Neural progenitor cell (in vitro differentiated cells): ENCODE results near the gene LYPD6B. TPM values are rescaled to one million over a fixed set of nuclear protein-coding genes. Genes with fewer than 3 reads are reported as not detected.

Source experiments
- DNase-seq: peaks from one replicate; pipeline ENCODE4 v3.0.0-alpha.2; 2016; ENCODE audit warnings: low spot score
- H2AFZ ChIP-seq: fragments of 200-600 bp; sonication (generic); replicated peaks from 2 replicates; pipeline ENCODE4 v1.6.1; 2016; ENCODE audit warnings: antibody characterized with exemption
- H3F3A ChIP-seq: fragments of 200-600 bp; sonication (generic); 2 replicates; pipeline ENCODE4 v1.6.1; 2016; ENCODE audit warnings: antibody characterized with exemption, low read depth
- H3K27ac ChIP-seq: fragments of 200-600 bp; sonication (generic); 2 replicates; pipeline ENCODE4 v1.5.1; 2016; ENCODE audit warnings: mild to moderate bottlenecking
- H3K27me3 ChIP-seq: fragments of 200-600 bp; sonication (generic); 2 replicates; pipeline ENCODE4 v1.6.1; 2016; ENCODE audit warnings: mild to moderate bottlenecking, moderate library complexity
- H3K36me3 ChIP-seq: fragments of 200-600 bp; sonication (generic); 2 replicates; pipeline ENCODE4 v1.5.1; 2016
- H3K4me1 ChIP-seq: fragments of 200-600 bp; sonication (generic); 2 replicates; pipeline ENCODE4 v1.6.1; 2016; ENCODE audit warnings: mixed run types
- H3K4me2 ChIP-seq: fragments of 200-600 bp; sonication (generic); 2 replicates; pipeline ENCODE4 v1.6.1; 2016
- H3K4me3 ChIP-seq: fragments of 200-600 bp; sonication (generic); 2 replicates; pipeline ENCODE4 v1.5.1; 2016
- H3K79me2 ChIP-seq: fragments of 200-600 bp; sonication (generic); 2 replicates; pipeline ENCODE4 v1.6.1; 2016; ENCODE audit warnings: low read depth
- H3K9ac ChIP-seq: fragments of 200-600 bp; sonication (generic); 2 replicates; pipeline ENCODE4 v1.6.1; 2016
- H3K9me3 ChIP-seq: fragments of 200-600 bp; sonication (generic); 2 replicates; pipeline ENCODE4 v1.5.1; 2016; ENCODE audit warnings: low read depth
- H4K20me1 ChIP-seq: fragments of 200-600 bp; sonication (generic); 2 replicates; pipeline ENCODE4 v1.6.1; 2016; ENCODE audit warnings: low read depth
- H3K27ac Mint-ChIP-seq: 3 replicates; pipeline ENCODE4 v1.8.0; 2021; ENCODE audit warnings: mixed read lengths
- H3K27me3 Mint-ChIP-seq: 2 replicates; pipeline ENCODE4 v1.8.0; 2022; ENCODE audit warnings: low read depth, mild to moderate bottlenecking, inconsistent platforms, moderate library complexity, mixed read lengths; ENCODE audit not compliant: insufficient read depth
- H3K36me3 Mint-ChIP-seq: 3 replicates; pipeline ENCODE4 v1.8.0; 2021; ENCODE audit warnings: mixed read lengths
- H3K4me1 Mint-ChIP-seq: 3 replicates; pipeline ENCODE4 v1.8.0; 2021; ENCODE audit warnings: mixed read lengths
- H3K4me3 Mint-ChIP-seq: 3 replicates; pipeline ENCODE4 v1.8.0; 2021; ENCODE audit warnings: mild to moderate bottlenecking, moderate library complexity, mixed read lengths
- H3K9me3 Mint-ChIP-seq: 3 replicates; pipeline ENCODE4 v1.8.0; 2020; ENCODE audit warnings: mixed read lengths
- CTCF ChIP-seq: fragments of 200-600 bp; sonication (generic); IDR thresholded peaks from 2 replicates; pipeline ENCODE4 v1.5.1; 2017; ENCODE audit warnings: antibody characterized with exemption, mild to moderate bottlenecking
- EZH2 ChIP-seq: fragments of 200-600 bp; sonication (generic); IDR thresholded peaks from 2 replicates; pipeline ENCODE4 v1.6.1; 2017; ENCODE audit warnings: antibody characterized with exemption, mild to moderate bottlenecking, moderate library complexity
- EZH2phosphoT487 ChIP-seq: fragments of 200-600 bp; sonication (generic); IDR thresholded peaks from 2 replicates; pipeline ENCODE4 v1.6.1; 2017; ENCODE audit warnings: antibody characterized with exemption
- total RNA-seq: library from RNA; depleted of rRNA; stranded (reverse); fragments of >200 nt; gene quantifications from 2 replicates; pipeline ENCODE4 v1.2.3, GENCODE V29; 2015; ENCODE audit warnings: low replicate concordance

Gene LYPD6B
- total RNA-seq, 1 donor from 2014 or later: not detected

- Histone ChIP-seq H3K36me3 (no peaks in the 10 kb centered on the region), H3K27me3 (peaks cover 55% of the 10 kb centered on the region), H4K20me1 (no peaks in the 10 kb centered on the region), H3K9ac (no peak overlapping the region), H2AFZ (no peak overlapping the region), H3K9me3 (no peaks in the 10 kb centered on the region), H3K79me2 (no peaks in the 10 kb centered on the region), H3K27ac (no peak overlapping the region), H3K4me1 (peaks cover 9% of the 10 kb centered on the region), H3K4me3 (no peak overlapping the region), H3K4me2 (no peak overlapping the region), H3F3A (peaks cover 13% of the 10 kb centered on the region)
- no peaks in the 10 kb centered on the region for H3K9me3 Mint-ChIP-seq
- H3K27ac Mint-ChIP-seq: no peak overlapping the region
- no peak overlapping the region for H3K4me3 Mint-ChIP-seq
- DNase-seq: no peak
- peaks cover 2% of the 10 kb centered on the region for H3K4me1 Mint-ChIP-seq
- no peaks in the 10 kb centered on the region for H3K27me3 Mint-ChIP-seq
- TF ChIP-seq EZH2phosphoT487 (no peak), EZH2 (no peak), CTCF (no peak)
- H3K36me3 Mint-ChIP-seq: no peaks in the 10 kb centered on the region
These were observed 90.9 kb downstream of the LYPD6B start for GRCh38 chr2:149129433-149129832.

- H3K27ac Mint-ChIP-seq: no peak overlapping the region
- TF ChIP-seq EZH2phosphoT487: no peak
- TF ChIP-seq CTCF: no peak
- no peaks in the 10 kb centered on the region for H3K4me1 Mint-ChIP-seq
- H3K9me3 ChIP-seq: no peaks in the 10 kb centered on the region
- H3K27me3 Mint-ChIP-seq: no peaks in the 10 kb centered on the region
- no peak overlapping the region for H3K4me3 Mint-ChIP-seq
- H3K9ac ChIP-seq: no peak overlapping the region
- H3K4me3 ChIP-seq: no peak overlapping the region
- no peaks in the 10 kb centered on the region for H3K36me3 Mint-ChIP-seq
- H2AFZ ChIP-seq: no peak overlapping the region
- no peaks in the 10 kb centered on the region for H3K4me1 ChIP-seq
- H3K9me3 Mint-ChIP-seq: no peaks in the 10 kb centered on the region
- DNase-seq: no peak
- no peaks in the 10 kb centered on the region for H4K20me1 ChIP-seq
- H3K36me3 ChIP-seq: no peaks in the 10 kb centered on the region
- H3K27me3 ChIP-seq: peaks cover 35% of the 10 kb centered on the region
- no peaks in the 10 kb centered on the region for H3K79me2 ChIP-seq
- no peak overlapping the region for H3K27ac ChIP-seq
- no peak overlapping the region for H3K4me2 ChIP-seq
- H3F3A ChIP-seq: no peaks in the 10 kb centered on the region
These were observed 93.8 kb downstream of the LYPD6B start for GRCh38 chr2:149132339-149132738.

GRCh38 chr2:149132901-149133300, 94.4 kb downstream of the LYPD6B start:
- H3K36me3 ChIP-seq: no peaks in the 10 kb centered on the region
- no peak overlapping the region for H3K27ac ChIP-seq
- H4K20me1 ChIP-seq: no peaks in the 10 kb centered on the region
- H3K36me3 Mint-ChIP-seq: no peaks in the 10 kb centered on the region
- no peak overlapping the region for H3K4me3 ChIP-seq
- no peaks in the 10 kb centered on the region for H3K79me2 ChIP-seq
- H3K27ac Mint-ChIP-seq: no peak overlapping the region
- no peaks in the 10 kb centered on the region for H3F3A ChIP-seq
- H3K9me3 ChIP-seq: no peaks in the 10 kb centered on the region
- no peaks in the 10 kb centered on the region for H3K4me1 ChIP-seq
- no peak overlapping the region for H3K4me3 Mint-ChIP-seq
- peaks cover 29% of the 10 kb centered on the region for H3K27me3 ChIP-seq
- H3K9me3 Mint-ChIP-seq: no peaks in the 10 kb centered on the region
- TF ChIP-seq EZH2phosphoT487 (no peak), EZH2 (no peak), CTCF (no peak)
- no peaks in the 10 kb centered on the region for H3K4me1 Mint-ChIP-seq
- H3K9ac ChIP-seq: no peak overlapping the region
- no peaks in the 10 kb centered on the region for H3K27me3 Mint-ChIP-seq
- DNase-seq: no peak
- H2AFZ ChIP-seq: no peak overlapping the region
- no peak overlapping the region for H3K4me2 ChIP-seq
